HepG2 (cell line): ENCODE data around the gene EFNA2. TPM values are rescaled to one million over a fixed set of nuclear protein-coding genes. Genes with fewer than 3 reads are reported as not detected.

Experiments used
- ATAC-seq: fragments of 200-7000 bp; cut with Tn5 transposase; 3 replicates; pipeline ENCODE4 v1.9.1; 2020; ENCODE audit warnings: mild to moderate bottlenecking, moderate library complexity
- BruUV-seq: library from RNA; stranded (reverse); fragments of 400-500 nt; replicated peaks from 2 replicates; lab custom pipeline; 2021; lab: Mats Ljungman, UMichigan
- CTCF ChIA-PET: fragments of 300-600 bp; formaldehyde crosslinking; extraction: SDS; loops from one replicate; lab custom pipeline; 2021; ENCODE audit warnings: low total read pairs, inconsistent platforms, low intra/inter-chr PET ratio; lab: Yijun Ruan, JAX
- POLR2A ChIA-PET: fragments of 350-600 bp; sonication (Branson Sonifier 250); formaldehyde crosslinking; loops from one replicate; lab custom pipeline; 2020; ENCODE audit warnings: antibody characterized with exemption, inconsistent platforms; lab: Yijun Ruan, JAX
- DNase-seq: peaks from one replicate; pipeline ENCODE4 v3.0.0-alpha.2; 2015; ENCODE audit warnings: low spot score
- FAIRE-seq: peaks from 3 replicates; lab custom pipeline; 2011; peaks lifted over from hg19 to GRCh38; lab: Jason Lieb, UNC
- H2AFZ ChIP-seq: one replicate; pipeline ENCODE4 v1.6.1; 2011; ENCODE audit warnings: low read length, inconsistent platforms
- H3K27ac ChIP-seq: fragments of 300-600 bp; 3 replicates; pipeline ENCODE4 v1.8.0; 2011; ENCODE audit warnings: mixed run types, mild to moderate bottlenecking, mixed read lengths, low read length, inconsistent platforms; ENCODE audit not compliant: insufficient read depth; ENCODE audit errors: extremely low read length
- H3K27me3 ChIP-seq, 2 experiments: fragments of 200-600 bp in 1 of 2; 2 replicates in 1 of 2; 3 replicates in 1 of 2; pipeline versions ENCODE4 v1.6.0 to v1.8.0; 2011; ENCODE audit warnings: low read length in 2 of 2, mild to moderate bottlenecking in 2 of 2, moderate library complexity in 2 of 2, inconsistent platforms in 1 of 2; ENCODE audit not compliant: insufficient read depth in 2 of 2, control insufficient read depth in 1 of 2
- H3K36me3 ChIP-seq, 2 experiments: fragments of 200-600 bp in 1 of 2; replicated peaks in 1 of 2; 2 replicates in 1 of 2; 3 replicates in 1 of 2; pipeline versions ENCODE4 v1.5.1 to v1.8.0; 2011; ENCODE audit warnings: low read length in 2 of 2, inconsistent platforms in 1 of 2; ENCODE audit not compliant: insufficient read depth in 2 of 2, control insufficient read depth in 1 of 2
- H3K4me1 ChIP-seq: 2 replicates; pipeline ENCODE4 v1.5.1; 2012; ENCODE audit warnings: low read length, inconsistent platforms; ENCODE audit not compliant: insufficient read depth
- H3K4me2 ChIP-seq: 2 replicates; pipeline ENCODE4 v1.6.0; 2011; ENCODE audit warnings: low read depth, low read length, inconsistent platforms
- H3K4me3 ChIP-seq, 3 experiments: fragments of 200-600 bp in 1 of 3; sonication (generic), shearing (Covaris generic) in 1 of 3; replicated peaks in 1 of 3; 2 replicates each; pipeline ENCODE4 v1.5.1; 2011 to 2016; ENCODE audit warnings: low read length in 3 of 3, inconsistent platforms in 2 of 3, low read depth in 2 of 3, mild to moderate bottlenecking in 2 of 3, control low read depth in 1 of 3, mixed read lengths in 1 of 3; ENCODE audit not compliant: insufficient read depth in 1 of 3
- H3K79me2 ChIP-seq: one replicate; pipeline ENCODE4 v1.6.1; 2011; ENCODE audit warnings: low read length, inconsistent platforms; ENCODE audit not compliant: insufficient read depth
- H3K9ac ChIP-seq: 2 replicates; pipeline ENCODE4 v1.6.0; 2011; ENCODE audit warnings: mild to moderate bottlenecking, low read depth, low read length, inconsistent platforms; ENCODE audit not compliant: insufficient read depth
- H3K9me3 ChIP-seq: 2 replicates; pipeline ENCODE4 v1.5.1; 2012; ENCODE audit warnings: mild to moderate bottlenecking, low read length
- H4K20me1 ChIP-seq: 2 replicates; pipeline ENCODE4 v1.6.0; 2011; ENCODE audit warnings: inconsistent platforms, mild to moderate bottlenecking, low read length, moderate library complexity; ENCODE audit not compliant: insufficient read depth
- AGO2 ChIP-seq: fragments of 200-400 bp; formaldehyde crosslinking; optimal IDR thresholded peaks from 2 replicates; pipeline ENCODE3; 2017; ENCODE audit warnings: mild to moderate bottlenecking, low read depth, low read length, moderate library complexity
- HNRNPLL ChIP-seq: fragments of 200-400 bp; formaldehyde crosslinking; IDR thresholded peaks from 2 replicates; pipeline ENCODE4 v1.6.1; 2017; ENCODE audit warnings: mild to moderate bottlenecking, low read depth, low read length; ENCODE audit not compliant: poor library complexity, severe bottlenecking
- ONECUT2 ChIP-seq: sonication (generic); formaldehyde crosslinking; IDR thresholded peaks from 2 replicates; pipeline ENCODE4 v1.4.0; 2020; ENCODE audit warnings: missing genetic modification reagents
- POLR2AphosphoS2 ChIP-seq: IDR thresholded peaks from 2 replicates; pipeline ENCODE4 v1.6.1; 2011; ENCODE audit warnings: low read depth, low read length, improper control_type of control experiment
- RBFOX2 ChIP-seq: fragments of 200-400 bp; formaldehyde crosslinking; IDR thresholded peaks from 2 replicates; pipeline ENCODE4 v1.6.1; 2017; ENCODE audit warnings: low read depth, mild to moderate bottlenecking, low read length
- RCOR2 ChIP-seq: IDR thresholded peaks from 2 replicates; pipeline ENCODE4 v1.6.1; 2016; ENCODE audit warnings: missing biosample characterization, missing genetic modification reagents
- SMAD1 ChIP-seq: sonication (generic); formaldehyde crosslinking; IDR thresholded peaks from 2 replicates; pipeline ENCODE4 v1.4.0; 2020; ENCODE audit warnings: missing genetic modification reagents, low read depth, mild to moderate bottlenecking, borderline replicate concordance
- SYNCRIP ChIP-seq: fragments of 200-400 bp; formaldehyde crosslinking; IDR thresholded peaks from 2 replicates; pipeline ENCODE4 v1.6.1; 2018; ENCODE audit warnings: mild to moderate bottlenecking, low read depth, low read length; ENCODE audit not compliant: insufficient read depth
- TGIF2 ChIP-seq: IDR thresholded peaks from 2 replicates; pipeline ENCODE4 v1.6.1; 2016; ENCODE audit warnings: control low read depth, missing compliant biosample characterization
- ZBTB33 ChIP-seq: sonication (generic); formaldehyde crosslinking; IDR thresholded peaks from 2 replicates; pipeline ENCODE4 v1.4.0; 2020; ENCODE audit warnings: missing genetic modification reagents
- ZFP36L1 ChIP-seq: sonication (generic); formaldehyde crosslinking; IDR thresholded peaks from 2 replicates; pipeline ENCODE4 v1.8.0; 2022; ENCODE audit warnings: mild to moderate bottlenecking, missing genetic modification reagents, moderate library complexity
- ZNF644 ChIP-seq: IDR thresholded peaks from 2 replicates; pipeline ENCODE4 v1.6.1; 2016; ENCODE audit warnings: low read depth
- ZNF720 ChIP-seq: sonication (generic); formaldehyde crosslinking; IDR thresholded peaks from 2 replicates; pipeline ENCODE4 v1.4.0; 2020; ENCODE audit warnings: missing genetic modification reagents
- ZNF772 ChIP-seq: sonication (generic); formaldehyde crosslinking; IDR thresholded peaks from 2 replicates; pipeline ENCODE4 v1.5.0; 2020; ENCODE audit warnings: mild to moderate bottlenecking, missing genetic modification reagents
- ZNF878 ChIP-seq: sonication (generic); formaldehyde crosslinking; IDR thresholded peaks from 2 replicates; pipeline ENCODE4 v1.8.1; 2023; ENCODE audit warnings: mild to moderate bottlenecking, missing genetic modification reagents, moderate library complexity
- WGBS: methylation state at CpG from one replicate; pipeline ENCODE4 v1.1.6; 2017; ENCODE audit warnings: low lambda C conversion rate; 5-methylcytosine and 5-hydroxymethylcytosine counted together
- in situ Hi-C: cut with HindIII; loops from 2 replicates; pipeline ENCODE4 v1.10.0; 2017; ENCODE audit warnings: low pct_unique_long_range_greater_than_20kb; ENCODE audit not compliant: extremely low pct_ligation_motif_present
- intact Hi-C: fragments of 100-400 bp; cut with micrococcal nuclease; formaldehyde crosslinking; loops from one replicate; pipeline ENCODE4 v1.10.0; 2022; ENCODE audit not compliant: unreplicated experiment
- polyA plus RNA-seq, 8 experiments: library from polyadenylated mRNA; depleted of rRNA in 3 of 8; stranded (reverse) in 7 of 8; unstranded in 1 of 8; fragments of >200 nt; fragmentation: Illumina TruSeq in 4 of 8; extraction: Trizol in 4 of 8; gene quantifications; 2 replicates each; pipeline versions ENCODE4 v1.2.1 to v1.2.3, GENCODE V29; 2011 to 2016; ENCODE audit warnings: low read depth in 4 of 8, missing spikeins in 1 of 8, mixed read lengths in 1 of 8; ENCODE audit not compliant: insufficient read depth in 1 of 8
- total RNA-seq, 5 experiments: library from RNA; depleted of rRNA; stranded (reverse); fragments of >200 nt; fragmentation: Illumina TruSeq; extraction: Trizol; gene quantifications; 2 replicates each; pipeline ENCODE4 v1.2.3, GENCODE V29; 2016; ENCODE audit warnings: low read depth in 1 of 5

The EFNA2 gene
- total and polyA plus RNA-seq, 2 of the 13 experiments (the other 11 are each of a cell fraction or from before 2014, with no cell fraction given): 6.0 to 9.9 TPM

- TF ChIP-seq SMAD1 (CRISPR knock-in tag) (no peak), AGO2 (peak; percentile 91), ZFP36L1 (CRISPR knock-in tag) (no peak)
These were observed 14.7 kb upstream of the EFNA2 start (continued) for GRCh38 chr19:1270854-1271527.

GRCh38 chr19:1271528-1272422, 13.9 kb upstream of the EFNA2 start:
- peaks cover 19 to 46% of the 10 kb centered on the region in 2 experiments for H3K36me3 ChIP-seq
- peak overlapping the region in 1 of 3 experiments; percentile 83; a peak in 1 of 6 replicates for H3K4me3 ChIP-seq
- no peak overlapping the region for H2AFZ ChIP-seq
- TF ChIP-seq ZNF878 (CRISPR knock-in tag) (no peak), SYNCRIP (no peak), RCOR2 (CRISPR knock-in tag) (no peak), RBFOX2 (peak; percentile 77), ZNF644 (CRISPR knock-in tag) (no peak), ONECUT2 (CRISPR knock-in tag) (no peak), ZNF720 (CRISPR knock-in tag) (no peak), ZBTB33 (CRISPR knock-in tag) (peak; percentile 42; the same call in 1 of the 2 replicates), ZNF772 (CRISPR knock-in tag) (no peak), TGIF2 (CRISPR knock-in tag) (no peak), HNRNPLL (peak; percentile 20), POLR2AphosphoS2 (peak; percentile 24; the same call in 1 of the 2 replicates), AGO2 (peak; percentile 89)
- H3K27me3 ChIP-seq: no peaks in the 10 kb centered on the region
- BruUV-seq: no TSS peak
- ChIA-PET POLR2A (interaction anchor here (1.3 to 4.2 kb wide), 4 partner anchors 12 to 102 kb away, joined by 4 to 41 read pairs (median 12); no protein-coding TSS in a partner anchor), CTCF (no interaction called here)
- no peak overlapping the region for H3K9ac ChIP-seq
- peaks cover 84% of the 10 kb centered on the region for H3K4me1 ChIP-seq
- no peak overlapping the region for H3K27ac ChIP-seq
- 93% methylated on average over 31 of the region's 37 CpGs for WGBS
- H3K4me2 ChIP-seq: peak overlapping the region; percentile 100; the same call in 1 of the 2 replicates
- DNase-seq (no peak), ATAC-seq (no peak), FAIRE-seq (no peak)
- H3K79me2 ChIP-seq: peaks cover 35% of the 10 kb centered on the region
- intact Hi-C loops (no loop called here), in situ Hi-C loops (no loop called here)
- no peaks in the 10 kb centered on the region for H3K9me3 ChIP-seq
- peaks cover 36% of the 10 kb centered on the region for H4K20me1 ChIP-seq
